Spinal cord (tissue), 10 donors: Measurements from ENCODE around the gene MAFG. TPM values are rescaled to one million over a fixed set of nuclear protein-coding genes. Genes with fewer than 3 reads are reported as not detected.

Experiments
- DNase-seq, 6 donors: peaks; one replicate each; pipeline versions ENCODE4 v3.0.0 to v3.0.0-alpha.2; 2013 to 2015; ENCODE audit warnings: low spot score in 6 of 6, low read depth in 4 of 6
- H3K27ac ChIP-seq: one replicate; pipeline ENCODE4 v1.5.1; 2013; ENCODE audit warnings: low read depth, low read length, control low read depth
- H3K27me3 ChIP-seq: one replicate; pipeline ENCODE4 v1.6.1; 2013; ENCODE audit warnings: low read length; ENCODE audit not compliant: control insufficient read depth, insufficient read depth
- H3K36me3 ChIP-seq: one replicate; pipeline ENCODE4 v1.6.1; 2013; ENCODE audit warnings: low read length; ENCODE audit not compliant: control insufficient read depth, insufficient read depth
- H3K4me1 ChIP-seq: one replicate; pipeline ENCODE4 v1.6.1; 2013; ENCODE audit warnings: low read length; ENCODE audit not compliant: control insufficient read depth, insufficient read depth
- H3K4me3 ChIP-seq: one replicate; pipeline ENCODE4 v1.5.1; 2013; ENCODE audit warnings: low read depth, low read length, control low read depth
- H3K9me3 ChIP-seq: one replicate; pipeline ENCODE4 v1.6.1; 2013; ENCODE audit warnings: low read length; ENCODE audit not compliant: control insufficient read depth, insufficient read depth
- WGBS: methylation state at CpG from one replicate; pipeline ENCODE4 v1.1.5; 2013; ENCODE audit warnings: missing lambda C conversion rate; ENCODE audit not compliant: insufficient coverage; 5-methylcytosine and 5-hydroxymethylcytosine counted together
- polyA plus RNA-seq, 2 donors: library from polyadenylated mRNA; unstranded; fragments of 120-200 nt; gene quantifications; one replicate each; pipeline ENCODE4 v1.2.1, GENCODE V29; 2013; ENCODE audit not compliant: insufficient read length in 2 of 2
- total RNA-seq, 2 donors: library from RNA; depleted of rRNA in 1 of 2; stranded (reverse); fragments of 120-200 nt in 1 of 2; fragments of >200 nt in 1 of 2; gene quantifications; one replicate each; pipeline versions ENCODE4 v1.2.3 to v1.2.4, GENCODE V29; 2013 to 2014
- donor health status: healthy.

The MAFG gene
- total and polyA plus RNA-seq, 4 donors: 10.8 to 24.2 (median 17.2) TPM

GRCh38 chr17:81930142-81931125, 2.9 kb upstream of the MAFG start:
- WGBS: 56% methylated on average over 14 of the region's 20 CpGs
- no peaks in the 10 kb centered on the region for H3K27me3 ChIP-seq
- H3K27ac ChIP-seq: no peak overlapping the region
- H3K36me3 ChIP-seq: peaks cover 51% of the 10 kb centered on the region
- DNase-seq: no peak
- H3K9me3 ChIP-seq: no peaks in the 10 kb centered on the region
- peaks cover 47% of the 10 kb centered on the region for H3K4me1 ChIP-seq
- H3K4me3 ChIP-seq: no peak overlapping the region

DNA sequence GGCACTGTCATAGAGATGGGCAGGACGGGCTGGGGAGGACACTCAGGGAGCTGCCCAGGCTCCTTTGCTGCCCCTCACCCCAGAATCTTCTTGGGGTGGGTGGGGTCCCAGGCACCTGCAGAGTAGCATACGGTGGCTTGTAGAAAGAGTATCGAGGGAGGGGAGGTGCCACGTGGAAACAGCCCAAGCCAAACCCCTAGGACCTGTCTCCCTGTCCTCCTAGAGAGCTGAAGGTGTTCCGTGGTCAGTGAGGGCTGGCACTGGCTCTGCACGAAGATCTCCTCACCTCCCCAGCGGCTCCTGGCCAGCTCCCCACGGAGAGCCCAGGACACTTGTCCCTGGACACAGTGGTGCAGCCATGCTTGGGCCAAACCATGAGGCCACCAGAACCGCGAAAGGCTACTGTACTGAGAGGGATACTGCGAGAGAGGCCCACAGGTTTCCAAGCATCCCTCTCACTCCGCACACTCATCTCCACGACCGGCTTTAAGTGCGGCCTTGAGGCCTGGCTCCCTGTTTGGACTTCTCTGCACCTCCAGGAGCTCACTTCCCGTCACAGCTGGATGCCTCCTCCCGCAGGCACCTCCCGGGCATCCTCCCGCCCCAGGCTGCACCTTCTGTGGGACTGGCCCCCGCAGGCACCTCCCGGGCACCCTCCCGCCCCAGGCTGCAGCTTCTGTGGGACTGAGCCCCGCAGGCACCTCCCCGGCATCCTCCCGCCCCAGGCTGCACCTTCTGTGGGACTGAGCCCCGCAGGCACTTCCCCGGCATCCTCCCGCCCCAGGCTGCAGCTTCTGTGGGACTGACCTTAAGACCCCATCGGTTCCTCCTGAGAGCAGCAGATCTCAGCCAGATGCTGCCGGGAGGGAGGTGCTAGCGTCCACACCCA, 2.0 kb upstream of the MAFG start:
- 89% methylated on average over 27 of the region's 31 CpGs for WGBS
- H3K27ac ChIP-seq: no peak overlapping the region
- DNase-seq: no peak
- H3K27me3 ChIP-seq: no peaks in the 10 kb centered on the region
- no peaks in the 10 kb centered on the region for H3K9me3 ChIP-seq
- H3K4me3 ChIP-seq: no peak overlapping the region
- peaks cover 54% of the 10 kb centered on the region for H3K4me1 ChIP-seq
- peaks cover 46% of the 10 kb centered on the region for H3K36me3 ChIP-seq

GRCh38 chr17:81928544-81929252, 1.2 kb upstream of the MAFG start:
- no peak for DNase-seq
- Histone ChIP-seq H3K27me3 (no peaks in the 10 kb centered on the region), H3K9me3 (no peaks in the 10 kb centered on the region), H3K4me1 (peaks cover 62% of the 10 kb centered on the region), H3K36me3 (peaks cover 39% of the 10 kb centered on the region), H3K4me3 (peak overlapping the region; percentile 45), H3K27ac (no peak overlapping the region)
- WGBS: 10% methylated on average over 44 of the region's 44 CpGs

GRCh38 chr17:81927152-81927652, 333 bp downstream of the MAFG start:
- Histone ChIP-seq H3K27ac (no peak overlapping the region), H3K4me1 (peaks cover 67% of the 10 kb centered on the region), H3K9me3 (no peaks in the 10 kb centered on the region), H3K4me3 (peak overlapping the region; percentile 68), H3K36me3 (peaks cover 40% of the 10 kb centered on the region), H3K27me3 (no peaks in the 10 kb centered on the region)
- DNase-seq: no peak
- under 1% methylated on average over 78 of the region's 78 CpGs for WGBS

DNA sequence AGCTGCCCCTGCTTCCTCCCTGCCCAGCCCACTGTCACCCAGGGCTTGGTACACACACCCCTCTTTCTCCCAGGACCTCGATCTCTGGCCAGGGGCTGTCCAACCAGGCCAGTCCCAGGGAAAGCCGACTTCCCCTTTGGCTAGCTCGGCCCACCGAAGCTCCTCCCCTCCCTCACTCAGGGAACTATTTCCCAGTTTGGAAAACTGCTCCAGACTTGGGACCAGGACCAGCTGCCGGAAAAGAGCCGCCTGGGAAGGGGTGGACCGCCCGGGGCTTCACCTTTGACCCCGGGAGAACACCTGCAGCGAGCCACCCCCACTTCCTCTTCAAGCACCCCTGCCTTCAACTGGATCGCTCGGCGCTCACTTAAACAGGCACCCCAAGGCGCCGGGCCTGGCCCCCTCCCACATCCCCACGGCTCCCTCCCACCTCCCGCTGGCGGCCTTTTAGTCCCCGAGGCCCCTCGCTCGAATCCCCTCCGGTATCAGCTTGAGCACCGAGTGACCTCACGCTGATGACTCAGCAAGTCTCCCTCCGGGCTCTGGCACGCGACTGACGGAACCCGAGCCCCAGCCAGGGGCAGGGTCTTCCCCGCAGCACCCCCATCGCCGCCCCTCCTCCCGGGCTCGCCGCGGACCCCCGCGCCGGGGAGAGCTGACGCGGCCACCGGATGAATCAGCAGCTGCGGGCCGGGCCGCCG, 934 bp downstream of the MAFG start:
- peak in 1 of 6 donors; percentile 66 for DNase-seq

DNA sequence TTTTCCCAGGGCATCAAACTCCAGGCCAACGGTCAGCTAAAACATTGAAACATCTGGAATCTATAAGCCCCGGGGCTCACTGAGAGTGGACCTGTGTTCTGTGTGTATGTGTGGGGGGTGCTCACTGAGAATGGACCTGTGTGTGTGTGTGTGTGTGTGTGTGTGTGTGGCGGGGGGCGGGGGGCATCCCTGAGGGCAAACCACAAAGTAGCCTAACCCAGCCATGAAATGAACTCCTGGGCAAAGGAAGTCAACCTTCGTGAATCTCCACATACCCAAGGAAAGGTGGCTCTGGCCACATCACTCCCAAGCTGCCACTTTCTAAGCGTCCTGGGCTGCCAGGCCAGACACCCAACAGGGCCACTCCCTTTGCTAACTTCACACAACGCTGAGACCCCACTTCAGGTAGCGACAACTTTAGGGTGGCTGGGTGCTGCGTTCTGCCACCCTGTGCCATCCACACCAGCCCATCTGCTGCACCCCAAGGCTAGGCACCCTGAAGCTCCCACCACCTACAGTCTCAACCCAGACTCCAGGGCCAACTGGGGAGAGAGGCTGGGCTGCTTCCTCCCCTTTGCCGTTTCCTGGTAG, 1.6 kb downstream of the MAFG start:
- no peak for DNase-seq
- Histone ChIP-seq H3K4me1 (peaks cover 59% of the 10 kb centered on the region), H3K4me3 (peak overlapping the region; percentile 68), H3K27me3 (no peaks in the 10 kb centered on the region), H3K36me3 (peaks cover 43% of the 10 kb centered on the region), H3K9me3 (no peaks in the 10 kb centered on the region), H3K27ac (peak overlapping the region; percentile 78)
- WGBS: 63% methylated on average over 6 of the region's 10 CpGs

More for the DNA sequence above, 934 bp downstream of the MAFG start:
- peak overlapping the region; percentile 68 for H3K4me3 ChIP-seq
- H3K9me3 ChIP-seq: no peaks in the 10 kb centered on the region
- peaks cover 64% of the 10 kb centered on the region for H3K4me1 ChIP-seq
- H3K36me3 ChIP-seq: peaks cover 43% of the 10 kb centered on the region
- no peaks in the 10 kb centered on the region for H3K27me3 ChIP-seq
- H3K27ac ChIP-seq: peak overlapping the region; percentile 78
- under 1% methylated on average over 43 of the region's 46 CpGs for WGBS

- H3K36me3 ChIP-seq: peaks cover 46% of the 10 kb centered on the region
- no peak overlapping the region for H3K27ac ChIP-seq
- 49% methylated on average over 15 of the region's 21 CpGs for WGBS
- no peak overlapping the region for H3K4me3 ChIP-seq
- peaks cover 50% of the 10 kb centered on the region for H3K4me1 ChIP-seq
- DNase-seq: peak in 1 of 6 donors; percentile 25
- H3K27me3 ChIP-seq: no peaks in the 10 kb centered on the region
- no peaks in the 10 kb centered on the region for H3K9me3 ChIP-seq
Observed at GRCh38 chr17:81924557-81925532, 2.7 kb downstream of the MAFG start.
